PC-3 (cell line): ENCODE data around the gene TOP2B. TPM values are rescaled to one million over a fixed set of nuclear protein-coding genes. Genes with fewer than 3 reads are reported as not detected.

ENCODE experiments used
- ATAC-seq: fragments of 200-7000 bp; cut with Tn5 transposase; 2 replicates; pipeline ENCODE4 v1.9.1; 2020; ENCODE audit warnings: mild to moderate bottlenecking, moderate library complexity
- BruUV-seq: library from RNA; stranded (reverse); fragments of 400-500 nt; replicated peaks from 2 replicates; lab custom pipeline; 2021; lab: Mats Ljungman, UMichigan
- CTCF ChIA-PET: fragments of 300-600 bp; sonication (Branson Sonifier 250); formaldehyde crosslinking; loops from one replicate; lab custom pipeline; 2022; ENCODE audit warnings: antibody characterized with exemption; lab: Charles Lee
- POLR2A ChIA-PET: fragments of 300-600 bp; sonication (Branson Sonifier 250); formaldehyde crosslinking; loops from one replicate; lab custom pipeline; 2022; ENCODE audit warnings: antibody characterized with exemption; ENCODE audit not compliant: unreplicated experiment; lab: Charles Lee
- DNase-seq: peaks from one replicate; pipeline ENCODE4 v3.0.0-alpha.2; 2015
- H2AFZ ChIP-seq: fragments of 300-600 bp; sonication (generic); 2 replicates; pipeline ENCODE4 v1.6.0; 2016; ENCODE audit warnings: antibody characterized with exemption, low read length
- H3F3A ChIP-seq: fragments of 300-600 bp; sonication (generic); one replicate; pipeline ENCODE4 v1.6.0; 2017; ENCODE audit warnings: antibody characterized with exemption, low read length, control low read depth, mild to moderate bottlenecking; ENCODE audit not compliant: unreplicated experiment
- H3K27ac ChIP-seq: fragments of 300-600 bp; sonication (generic); 2 replicates; pipeline ENCODE4 v1.5.1; 2016; ENCODE audit warnings: mild to moderate bottlenecking, low read length
- H3K27me3 ChIP-seq: fragments of 300-600 bp; sonication (generic); 2 replicates; pipeline ENCODE4 v1.6.1; 2016; ENCODE audit warnings: low read length, mixed read lengths
- H3K36me3 ChIP-seq: fragments of 300-600 bp; sonication (generic); 2 replicates; pipeline ENCODE4 v1.6.1; 2016; ENCODE audit warnings: low read depth, mixed run types, low read length, mixed read lengths
- H3K4me1 ChIP-seq: fragments of 300-600 bp; sonication (generic); 2 replicates; pipeline ENCODE4 v1.5.1; 2016; ENCODE audit warnings: low read length; ENCODE audit not compliant: insufficient read depth
- H3K4me2 ChIP-seq: fragments of 300-600 bp; sonication (generic); 2 replicates; pipeline ENCODE4 v1.6.0; 2016; ENCODE audit warnings: low read length
- H3K4me3 ChIP-seq: fragments of 300-600 bp; sonication (generic); 2 replicates; pipeline ENCODE4 v1.5.1; 2016; ENCODE audit warnings: mild to moderate bottlenecking, low read length, mixed read lengths
- H3K79me2 ChIP-seq: fragments of 300-600 bp; sonication (generic); 2 replicates; pipeline ENCODE4 v1.6.1; 2017; ENCODE audit warnings: low read length, mixed read lengths
- H3K9ac ChIP-seq: fragments of 300-600 bp; sonication (generic); 2 replicates; pipeline ENCODE4 v1.6.0; 2016; ENCODE audit warnings: mild to moderate bottlenecking, low read length
- H3K9me2 ChIP-seq: fragments of 300-600 bp; sonication (generic); replicated peaks from 2 replicates; pipeline ENCODE4 v1.6.1; 2016; ENCODE audit warnings: mixed run types, low read length, mixed read lengths
- H3K9me3 ChIP-seq: fragments of 300-600 bp; sonication (generic); 2 replicates; pipeline ENCODE4 v1.6.1; 2016; ENCODE audit warnings: low read length, mixed read lengths
- H4K20me1 ChIP-seq: fragments of 300-600 bp; sonication (generic); 2 replicates; pipeline ENCODE4 v1.6.1; 2016; ENCODE audit warnings: low read length, mixed read lengths
- EZH2 ChIP-seq: fragments of 300-600 bp; sonication (generic); IDR thresholded peaks from one replicate; pipeline ENCODE4 v1.6.1; 2017; ENCODE audit warnings: antibody characterized with exemption, mild to moderate bottlenecking, low read length; ENCODE audit not compliant: unreplicated experiment
- EZH2phosphoT487 ChIP-seq: fragments of 300-600 bp; sonication (generic); IDR thresholded peaks from 2 replicates; pipeline ENCODE4 v1.6.1; 2018; ENCODE audit warnings: mild to moderate bottlenecking, antibody characterized with exemption, low read length, borderline replicate concordance
- intact Hi-C: fragments of 100-400 bp; cut with micrococcal nuclease; formaldehyde crosslinking; loops from 2 replicates; pipeline ENCODE4 v1.9.0; 2023
- total RNA-seq: library from RNA; depleted of rRNA; stranded (reverse); fragments of >200 nt; gene quantifications from 2 replicates; pipeline ENCODE4 v1.2.3, GENCODE V29; 2014
- TF ChIP-seq, protein P1 (sequence below): fragments of 300-600 bp; sonication (generic); conservative IDR thresholded peaks from 2 replicates; pipeline ENCODE4 v1.5.1; 2017; ENCODE audit warnings: antibody characterized with exemption, low read depth, mild to moderate bottlenecking, low read length

TOP2B gene
- total RNA-seq, 1 experiment from 2014 or later: 79.0 TPM

DNA sequence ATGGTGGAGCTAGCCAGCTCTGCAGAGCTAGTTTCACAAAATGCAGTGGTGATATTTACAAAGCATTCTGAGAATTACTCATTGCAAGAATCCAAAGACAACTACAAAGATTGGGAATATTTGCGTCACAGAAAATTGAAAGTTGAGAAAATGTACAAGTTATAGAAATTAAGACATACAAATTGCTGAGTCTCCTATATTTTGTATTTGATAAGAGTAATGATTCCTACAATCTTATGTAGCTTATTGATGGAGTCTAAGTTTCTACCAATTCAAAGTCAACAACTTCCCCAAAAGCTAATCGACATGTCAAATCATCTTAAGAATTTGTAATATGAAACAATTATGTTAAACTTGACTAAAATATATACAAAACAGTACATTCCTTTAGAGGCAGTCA, 46.4 kb upstream of the TOP2B start:
- TF ChIP-seq EZH2phosphoT487 (no peak), EZH2 (no peak)
- TF ChIP-seq, protein P1, sequence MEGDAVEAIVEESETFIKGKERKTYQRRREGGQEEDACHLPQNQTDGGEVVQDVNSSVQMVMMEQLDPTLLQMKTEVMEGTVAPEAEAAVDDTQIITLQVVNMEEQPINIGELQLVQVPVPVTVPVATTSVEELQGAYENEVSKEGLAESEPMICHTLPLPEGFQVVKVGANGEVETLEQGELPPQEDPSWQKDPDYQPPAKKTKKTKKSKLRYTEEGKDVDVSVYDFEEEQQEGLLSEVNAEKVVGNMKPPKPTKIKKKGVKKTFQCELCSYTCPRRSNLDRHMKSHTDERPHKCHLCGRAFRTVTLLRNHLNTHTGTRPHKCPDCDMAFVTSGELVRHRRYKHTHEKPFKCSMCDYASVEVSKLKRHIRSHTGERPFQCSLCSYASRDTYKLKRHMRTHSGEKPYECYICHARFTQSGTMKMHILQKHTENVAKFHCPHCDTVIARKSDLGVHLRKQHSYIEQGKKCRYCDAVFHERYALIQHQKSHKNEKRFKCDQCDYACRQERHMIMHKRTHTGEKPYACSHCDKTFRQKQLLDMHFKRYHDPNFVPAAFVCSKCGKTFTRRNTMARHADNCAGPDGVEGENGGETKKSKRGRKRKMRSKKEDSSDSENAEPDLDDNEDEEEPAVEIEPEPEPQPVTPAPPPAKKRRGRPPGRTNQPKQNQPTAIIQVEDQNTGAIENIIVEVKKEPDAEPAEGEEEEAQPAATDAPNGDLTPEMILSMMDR: no peak
- Histone ChIP-seq H3K27ac (no peak overlapping the region), H4K20me1 (no peaks in the 10 kb centered on the region), H3K9ac (no peak overlapping the region), H3K27me3 (peaks cover 20% of the 10 kb centered on the region; the same call in 1 of the 2 replicates), H3K9me2 (no peaks in the 10 kb centered on the region), H3K4me3 (no peak overlapping the region), H3K9me3 (no peaks in the 10 kb centered on the region), H3K79me2 (no peaks in the 10 kb centered on the region), H3F3A (no peaks in the 10 kb centered on the region), H3K4me1 (no peaks in the 10 kb centered on the region), H2AFZ (no peak overlapping the region), H3K36me3 (no peaks in the 10 kb centered on the region), H3K4me2 (no peak overlapping the region)
- DNase-seq (no peak), ATAC-seq (no peak)
- ChIA-PET POLR2A (no interaction called here), CTCF (interaction anchor here (0.6 kb wide), 1 partner anchor 27 kb away, joined by 3 read pairs; no protein-coding TSS in a partner anchor)
- no TSS peak for BruUV-seq
- intact Hi-C loops: no loop called here

DNA sequence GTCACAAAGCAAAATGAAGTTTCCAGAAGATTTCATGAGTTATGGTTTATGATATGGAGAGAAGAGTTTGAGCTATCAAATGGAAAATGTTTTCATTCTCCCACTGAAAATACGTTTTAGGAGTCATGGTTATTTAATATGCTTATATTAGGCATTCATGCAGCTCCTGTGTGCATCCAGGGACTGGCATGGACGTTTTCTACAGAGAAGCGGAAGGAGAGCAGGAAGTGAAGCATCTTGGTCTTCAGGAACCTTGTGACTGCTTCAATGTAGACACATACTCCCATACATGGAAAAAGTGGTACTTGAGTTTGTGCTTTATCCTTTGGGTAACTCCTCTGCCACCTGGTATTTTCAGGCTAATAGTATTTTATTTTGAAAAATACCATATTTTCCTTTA, 43.3 kb upstream of the TOP2B start:
- Histone ChIP-seq H4K20me1 (no peaks in the 10 kb centered on the region), H3K79me2 (no peaks in the 10 kb centered on the region), H3K4me1 (no peaks in the 10 kb centered on the region), H3K9me3 (no peaks in the 10 kb centered on the region), H3K27me3 (peaks cover 29% of the 10 kb centered on the region; the same call in 1 of the 2 replicates), H3K4me2 (no peak overlapping the region), H3F3A (no peaks in the 10 kb centered on the region), H3K9me2 (no peaks in the 10 kb centered on the region), H3K36me3 (no peaks in the 10 kb centered on the region), H3K4me3 (no peak overlapping the region), H3K9ac (no peak overlapping the region), H3K27ac (no peak overlapping the region), H2AFZ (no peak overlapping the region)
- TF ChIP-seq EZH2phosphoT487 (no peak), EZH2 (no peak)
- TF ChIP-seq, protein P1: no peak
- CTCF ChIA-PET: no interaction called here
- DNase-seq (no peak), ATAC-seq (no peak)
- POLR2A ChIA-PET: no interaction called here
- intact Hi-C loops: no loop called here
- BruUV-seq: no TSS peak

DNA sequence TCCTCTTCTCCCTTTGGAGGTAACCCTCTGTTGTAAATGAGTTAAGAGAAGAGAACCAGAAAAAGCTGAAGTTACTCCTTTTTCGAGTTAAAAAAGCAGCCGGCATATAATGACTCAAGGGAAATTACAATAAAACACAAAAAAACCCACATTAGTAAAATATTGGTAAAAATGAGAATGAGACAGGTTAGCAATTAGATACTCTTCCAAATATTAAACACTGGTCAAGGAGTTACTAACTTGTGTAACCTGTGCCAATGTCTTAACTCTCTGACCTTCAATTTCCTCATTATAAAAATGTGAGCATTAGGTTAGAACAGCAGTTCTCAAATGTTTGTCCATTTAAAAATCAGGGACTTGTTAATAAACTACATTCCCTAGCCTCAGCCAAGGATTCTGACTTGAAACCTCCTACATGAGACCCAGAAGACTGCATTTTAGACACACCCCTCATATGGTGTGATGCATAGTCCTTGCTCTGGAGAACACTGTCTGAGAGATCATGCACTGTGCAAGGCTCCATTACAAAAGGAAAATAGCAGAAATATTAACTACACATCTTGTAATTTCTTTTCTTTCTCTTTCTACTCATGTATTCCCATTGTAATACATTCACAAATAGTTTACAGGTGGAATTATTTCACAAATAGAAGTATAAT, 42.7 kb upstream of the TOP2B start:
- ATAC-seq (no peak), DNase-seq (no peak)
- Histone ChIP-seq H3K4me2 (no peak overlapping the region), H3K9me3 (no peaks in the 10 kb centered on the region), H3K4me3 (no peak overlapping the region), H3F3A (no peaks in the 10 kb centered on the region), H3K9ac (no peak overlapping the region), H3K79me2 (no peaks in the 10 kb centered on the region), H4K20me1 (no peaks in the 10 kb centered on the region), H3K9me2 (no peaks in the 10 kb centered on the region), H3K27me3 (peaks cover 35% of the 10 kb centered on the region), H3K4me1 (no peaks in the 10 kb centered on the region), H3K27ac (no peak overlapping the region), H2AFZ (no peak overlapping the region), H3K36me3 (no peaks in the 10 kb centered on the region)
- TF ChIP-seq EZH2phosphoT487 (no peak), EZH2 (no peak)
- TF ChIP-seq, protein P1: no peak
- POLR2A ChIA-PET: no interaction called here
- no TSS peak for BruUV-seq
- CTCF ChIA-PET: no interaction called here
- intact Hi-C loops: no loop called here
